Measurements from ENCODE around the gene DNMT3L. TPM values are rescaled to one million over a fixed set of nuclear protein-coding genes. Genes with fewer than 3 reads are reported as not detected.

The DNMT3L gene
- 0.88 TPM for polyA plus RNA-seq (2012; ENCODE audit: insufficient read length, low read depth)

DNA sequence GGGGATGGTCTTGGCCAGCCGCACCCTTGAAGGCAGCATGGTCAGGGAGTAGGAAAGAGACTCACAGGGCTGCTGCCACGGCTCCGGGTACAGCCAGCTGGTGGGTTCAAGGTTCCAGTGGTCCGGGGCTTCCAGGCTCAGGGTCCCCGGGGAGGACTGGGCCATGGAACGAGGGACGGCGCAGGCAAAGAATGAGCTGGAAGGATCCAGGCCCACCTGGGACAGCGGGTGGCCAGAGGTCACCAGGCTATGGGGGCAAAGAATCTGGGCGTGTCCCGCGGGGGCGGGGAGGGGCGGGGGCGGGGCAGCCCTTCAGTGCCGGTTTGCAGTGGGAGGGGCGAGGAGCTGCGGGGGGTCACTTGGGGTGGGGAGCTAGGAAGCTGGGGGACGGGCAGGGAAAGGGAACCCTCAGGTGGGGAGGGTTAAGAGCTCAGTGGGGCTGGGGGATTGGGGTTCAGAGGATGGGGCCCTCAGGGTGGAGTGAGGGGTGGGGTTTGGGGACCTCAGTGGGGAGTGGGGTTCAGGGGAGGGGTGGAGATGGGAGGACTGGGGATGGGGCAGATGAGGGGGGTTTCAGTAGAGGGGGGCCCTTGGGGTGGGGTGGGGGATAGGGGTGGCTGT is at the start of gene DNMT3L:
Gene DNMT3L, minus strand, starts transcription at position 223 of the 621 bp plus-strand sequence. CDS start 638 bp downstream, outside the sequence.
- no peak for TF ChIP-seq TAF1 (IDR thresholded peaks at IDR 0.05; ENCODE audit: borderline replicate concordance, insufficient read depth, low read length)
- no peak for TF ChIP-seq POLR2AphosphoS5 (IDR thresholded peaks at IDR 0.05; ENCODE audit: low read depth, low read length)
- TF ChIP-seq SIN3A (IDR thresholded peaks at IDR 0.05; ENCODE audit: borderline replicate concordance, insufficient read depth, low read length), result no peak
- TF ChIP-seq FOXP2 (optimal IDR thresholded peaks at IDR 0.05; ENCODE audit: borderline replicate concordance, extremely low read depth, extremely low read length, insufficient read depth), result no peak
- TF ChIP-seq, protein P1, sequence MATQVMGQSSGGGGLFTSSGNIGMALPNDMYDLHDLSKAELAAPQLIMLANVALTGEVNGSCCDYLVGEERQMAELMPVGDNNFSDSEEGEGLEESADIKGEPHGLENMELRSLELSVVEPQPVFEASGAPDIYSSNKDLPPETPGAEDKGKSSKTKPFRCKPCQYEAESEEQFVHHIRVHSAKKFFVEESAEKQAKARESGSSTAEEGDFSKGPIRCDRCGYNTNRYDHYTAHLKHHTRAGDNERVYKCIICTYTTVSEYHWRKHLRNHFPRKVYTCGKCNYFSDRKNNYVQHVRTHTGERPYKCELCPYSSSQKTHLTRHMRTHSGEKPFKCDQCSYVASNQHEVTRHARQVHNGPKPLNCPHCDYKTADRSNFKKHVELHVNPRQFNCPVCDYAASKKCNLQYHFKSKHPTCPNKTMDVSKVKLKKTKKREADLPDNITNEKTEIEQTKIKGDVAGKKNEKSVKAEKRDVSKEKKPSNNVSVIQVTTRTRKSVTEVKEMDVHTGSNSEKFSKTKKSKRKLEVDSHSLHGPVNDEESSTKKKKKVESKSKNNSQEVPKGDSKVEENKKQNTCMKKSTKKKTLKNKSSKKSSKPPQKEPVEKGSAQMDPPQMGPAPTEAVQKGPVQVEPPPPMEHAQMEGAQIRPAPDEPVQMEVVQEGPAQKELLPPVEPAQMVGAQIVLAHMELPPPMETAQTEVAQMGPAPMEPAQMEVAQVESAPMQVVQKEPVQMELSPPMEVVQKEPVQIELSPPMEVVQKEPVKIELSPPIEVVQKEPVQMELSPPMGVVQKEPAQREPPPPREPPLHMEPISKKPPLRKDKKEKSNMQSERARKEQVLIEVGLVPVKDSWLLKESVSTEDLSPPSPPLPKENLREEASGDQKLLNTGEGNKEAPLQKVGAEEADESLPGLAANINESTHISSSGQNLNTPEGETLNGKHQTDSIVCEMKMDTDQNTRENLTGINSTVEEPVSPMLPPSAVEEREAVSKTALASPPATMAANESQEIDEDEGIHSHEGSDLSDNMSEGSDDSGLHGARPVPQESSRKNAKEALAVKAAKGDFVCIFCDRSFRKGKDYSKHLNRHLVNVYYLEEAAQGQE (IDR thresholded peaks at IDR 0.05; ENCODE audit: insufficient read depth in 1 of 2, low read depth in 2 of 2, low read length in 2 of 2), result no peak

DNA sequence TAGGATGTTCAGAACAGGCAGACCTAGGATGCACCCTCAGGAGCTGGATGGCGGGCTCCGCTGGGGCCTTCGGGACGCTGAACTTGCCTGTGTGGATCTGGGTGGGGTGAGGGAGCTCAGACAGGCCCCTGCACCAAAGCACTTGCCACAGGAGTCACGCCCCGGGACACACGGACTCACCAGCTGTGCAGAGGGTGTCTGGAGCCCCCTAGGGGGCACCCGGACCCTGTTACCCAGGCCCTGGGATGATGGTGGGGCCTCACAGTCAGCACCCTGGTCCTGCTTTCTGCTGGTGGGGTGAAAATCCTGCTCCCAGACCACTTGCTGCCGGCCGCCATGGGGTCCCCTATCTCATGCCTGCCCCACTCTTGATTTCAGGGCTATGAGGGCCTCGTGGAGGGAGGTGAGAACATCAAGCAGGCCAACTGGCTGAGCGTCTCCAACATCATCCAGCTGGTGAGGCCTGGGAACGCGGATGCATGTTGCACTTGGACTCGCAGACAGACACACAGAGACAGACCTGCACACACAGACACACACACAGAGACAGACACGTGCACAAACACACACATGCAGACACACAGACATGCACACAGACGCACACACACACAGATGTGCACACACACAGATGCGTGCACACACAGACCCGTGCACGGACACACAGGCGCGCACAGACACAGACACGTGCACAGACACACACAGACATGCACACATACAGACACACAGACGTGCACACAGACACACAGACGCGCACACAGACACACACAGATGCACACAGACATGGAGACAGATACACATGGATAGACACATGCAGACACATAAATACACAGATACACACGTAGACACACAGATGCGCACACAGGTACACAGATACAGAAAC is 49.2 kb upstream of the DNMT3L start:
- TF ChIP-seq TAF1 (IDR thresholded peaks at IDR 0.05; ENCODE audit: borderline replicate concordance, insufficient read depth, low read length) (no peak), SIN3A (IDR thresholded peaks at IDR 0.05; ENCODE audit: borderline replicate concordance, insufficient read depth, low read length) (no peak), FOXP2 (optimal IDR thresholded peaks at IDR 0.05; ENCODE audit: borderline replicate concordance, extremely low read depth, extremely low read length, insufficient read depth) (no peak), POLR2AphosphoS5 (IDR thresholded peaks at IDR 0.05; ENCODE audit: low read depth, low read length) (no peak)
- TF ChIP-seq, protein P1 (IDR thresholded peaks at IDR 0.05; ENCODE audit: insufficient read depth in 1 of 2, low read depth in 2 of 2, low read length in 2 of 2), result no peak

DNA sequence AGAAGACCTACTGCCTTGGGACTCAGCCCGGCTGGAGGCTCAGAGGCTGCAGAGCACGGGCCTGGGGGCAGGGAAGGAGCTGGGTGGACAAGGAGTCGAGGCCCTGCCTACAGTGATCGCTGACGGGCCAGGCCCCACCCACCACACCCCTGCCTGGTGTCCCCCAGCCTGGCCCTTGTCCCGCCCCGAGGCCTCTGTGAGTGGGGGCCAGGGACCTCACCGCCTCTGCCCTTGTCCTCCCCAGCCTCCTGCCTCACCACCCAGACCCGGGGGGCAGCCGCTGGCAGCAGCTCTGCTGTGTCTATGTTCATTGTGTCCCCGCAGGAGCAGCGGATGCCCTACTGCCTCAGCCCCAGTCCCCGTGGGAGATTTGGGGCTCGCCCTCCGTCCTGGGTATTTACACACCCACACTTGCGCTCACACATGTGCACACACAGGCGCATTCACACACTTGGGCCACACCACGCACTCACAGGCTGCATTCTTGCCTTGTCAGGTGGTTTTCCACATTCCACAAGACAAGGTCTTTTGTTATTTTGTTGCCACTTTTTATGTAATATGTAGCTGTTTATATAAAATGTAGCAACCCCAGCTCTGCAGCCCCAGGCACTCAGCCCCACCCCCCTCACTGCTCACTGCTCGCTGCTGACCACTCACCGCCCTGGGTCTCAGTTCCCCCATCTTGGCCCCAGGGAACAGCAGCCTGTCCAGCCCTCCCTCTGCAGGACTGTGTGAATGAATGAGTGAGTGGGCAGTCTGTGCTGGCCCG is 45.4 kb upstream of the DNMT3L start:
- TF ChIP-seq FOXP2 (optimal IDR thresholded peaks at IDR 0.05; ENCODE audit: borderline replicate concordance, extremely low read depth, extremely low read length, insufficient read depth), result no peak

DNA sequence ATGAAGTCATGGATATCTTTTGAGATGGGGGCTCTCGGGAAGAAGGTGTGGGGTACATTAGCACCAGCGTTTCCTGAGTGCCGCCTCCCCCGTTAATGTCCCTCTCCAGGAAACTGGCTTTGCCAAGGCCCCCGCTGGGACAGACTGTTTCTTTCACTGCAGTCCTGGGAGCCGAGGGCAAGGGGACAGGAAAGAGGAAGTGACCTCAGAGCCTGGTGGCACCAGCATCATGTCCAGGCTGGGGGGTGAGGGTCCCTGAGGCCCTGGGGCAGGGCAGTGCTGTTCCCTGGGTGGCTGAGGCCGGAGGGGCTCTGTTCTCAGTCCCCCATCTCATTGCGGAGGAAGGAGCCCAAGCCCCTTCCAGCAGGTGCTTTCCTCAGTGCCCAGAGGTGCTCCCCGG is 44.0 kb upstream of the DNMT3L start:
- TF ChIP-seq, protein P1 (IDR thresholded peaks at IDR 0.05; ENCODE audit: insufficient read depth in 1 of 2, low read depth in 2 of 2, low read length in 2 of 2), result no peak
- TF ChIP-seq SIN3A (IDR thresholded peaks at IDR 0.05; ENCODE audit: borderline replicate concordance, insufficient read depth, low read length), result no peak
- no peak for TF ChIP-seq POLR2AphosphoS5 (IDR thresholded peaks at IDR 0.05; ENCODE audit: low read depth, low read length)
- TF ChIP-seq TAF1 (IDR thresholded peaks at IDR 0.05; ENCODE audit: borderline replicate concordance, insufficient read depth, low read length), result no peak

DNA sequence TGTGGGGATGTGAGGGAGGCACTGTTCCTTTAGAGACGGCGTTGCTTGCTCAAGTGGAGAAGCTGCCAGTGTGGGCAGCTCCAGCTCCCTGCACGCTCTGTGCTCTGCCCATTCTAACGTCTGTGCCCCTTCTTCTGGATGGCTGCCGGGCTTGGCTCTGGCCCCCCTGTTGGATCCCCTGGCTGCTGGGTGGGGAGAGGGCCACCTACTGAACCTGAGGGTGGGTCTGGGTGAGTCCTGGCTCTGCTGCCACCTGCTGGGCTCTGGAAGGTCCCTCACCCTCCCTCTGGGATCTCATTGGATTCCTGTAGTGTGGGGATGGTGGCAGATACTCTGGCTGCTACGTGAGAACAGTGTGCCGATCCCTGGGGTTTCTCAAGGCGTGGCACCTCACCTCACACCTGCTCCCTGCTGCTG is 43.2 kb upstream of the DNMT3L start:
- TF ChIP-seq TAF1 (IDR thresholded peaks at IDR 0.05; ENCODE audit: borderline replicate concordance, insufficient read depth, low read length), result no peak
- TF ChIP-seq POLR2AphosphoS5 (IDR thresholded peaks at IDR 0.05; ENCODE audit: low read depth, low read length), result no peak
- TF ChIP-seq FOXP2 (optimal IDR thresholded peaks at IDR 0.05; ENCODE audit: borderline replicate concordance, extremely low read depth, extremely low read length, insufficient read depth), result no peak
- TF ChIP-seq, protein P1 (IDR thresholded peaks at IDR 0.05; ENCODE audit: insufficient read depth in 1 of 2, low read depth in 2 of 2, low read length in 2 of 2), result no peak
- no peak for TF ChIP-seq SIN3A (IDR thresholded peaks at IDR 0.05; ENCODE audit: borderline replicate concordance, insufficient read depth, low read length)

All from PFSK-1 (cell line).